HPDE6-E6E7 (cell line): ENCODE measurements around the gene MAST1.
"Not testable (repeated sequence)": the region's sequence is repeated elsewhere in the genome, so short reads cannot be mapped to it uniquely, and the experiment has no call there.

Source experiments
- DNase-seq: peaks from one replicate; pipeline ENCODE4 v3.0.0; 2011; ENCODE audit warnings: missing footprints; ENCODE audit errors: extremely low spot score

MAST1 gene

GRCh38 chr19:12838182-12838885 lies at the start of gene MAST1:
TSS of gene MAST1 (plus strand) at chr19:12838515. CDS start at chr19:12838573, 58 bp downstream.
- no peak for DNase-seq

- no peak for DNase-seq
Observed at GRCh38 chr19:12788682-12789097, 49.6 kb upstream of the MAST1 start.

DNA sequence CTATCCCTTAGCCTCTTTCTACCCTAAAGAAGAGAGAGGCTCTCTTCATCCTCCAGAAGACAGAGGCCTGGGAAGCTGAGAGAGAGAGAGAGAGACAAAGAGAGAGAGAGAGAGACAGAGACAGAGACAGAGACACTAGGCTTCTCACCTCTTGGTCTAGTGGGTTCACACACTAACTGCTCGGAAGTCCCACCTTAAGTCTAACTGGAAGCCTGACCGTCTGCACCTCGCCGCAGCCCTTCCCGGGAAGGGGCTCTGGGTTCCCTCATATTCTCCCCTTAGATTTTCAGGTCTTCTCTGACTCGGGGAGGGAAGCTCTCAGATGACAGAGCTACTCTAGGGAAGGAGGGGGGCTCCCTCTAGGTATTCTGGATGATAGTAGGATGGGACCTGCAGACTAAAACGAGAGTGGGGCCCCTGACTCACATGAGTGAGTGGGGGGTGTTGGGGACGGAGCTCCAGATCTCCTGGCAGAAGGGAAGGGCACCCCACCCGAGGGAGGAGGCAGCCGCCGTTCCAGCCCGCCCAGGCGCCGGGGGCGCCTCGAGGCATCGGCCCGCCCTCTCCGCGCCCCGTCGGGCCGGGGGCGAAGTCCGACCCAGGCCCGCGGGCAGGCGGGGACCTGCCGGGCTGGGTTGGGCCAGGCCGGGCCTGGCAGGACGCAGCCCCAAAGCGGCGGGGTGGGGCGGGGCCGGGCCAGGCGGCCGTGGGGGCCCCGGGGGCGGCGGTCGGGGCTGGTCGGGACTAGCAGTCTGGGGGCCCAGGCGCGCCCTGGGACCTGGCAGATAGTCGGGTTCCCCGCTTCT lies 49.0 kb upstream of the MAST1 start:
- DNase-seq: no peak

GRCh38 chr19:12789904-12790619 lies 48.3 kb upstream of the MAST1 start:
- no peak for DNase-seq

DNA sequence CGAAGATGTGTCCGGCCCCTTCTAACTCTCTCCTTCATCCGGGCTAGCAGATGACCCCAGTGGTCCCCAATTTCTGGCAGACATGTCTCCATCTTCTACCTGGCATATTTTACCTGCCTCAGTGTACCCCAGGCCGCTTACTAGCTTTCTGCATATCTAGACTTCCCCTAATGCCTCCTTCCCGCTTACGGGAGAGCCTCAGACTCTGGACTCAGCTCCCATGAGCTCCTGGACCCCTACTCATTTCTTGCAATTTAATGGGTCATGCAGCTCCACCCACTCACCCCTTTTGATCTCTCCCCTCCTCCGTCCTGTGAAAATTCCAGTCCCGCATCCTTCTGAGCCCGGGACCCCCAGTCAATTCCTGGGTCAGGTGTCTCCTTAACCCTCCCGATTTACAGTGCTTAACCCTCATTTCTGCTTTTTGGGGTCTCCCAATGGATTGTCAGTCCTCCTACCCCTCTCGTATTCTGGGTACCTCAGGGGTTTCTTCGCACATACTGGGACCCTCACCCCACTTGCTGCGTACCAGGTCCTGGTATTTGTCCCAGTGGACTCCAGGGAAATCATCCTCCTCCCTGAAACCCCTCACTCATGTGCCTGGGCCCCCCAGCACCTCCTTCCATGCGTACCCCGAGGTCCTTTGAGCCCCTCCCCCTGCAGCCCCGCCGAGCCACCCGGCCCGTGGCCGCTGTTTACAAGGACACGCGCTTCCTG lies 47.5 kb upstream of the MAST1 start:
- DNase-seq: no peak

DNA sequence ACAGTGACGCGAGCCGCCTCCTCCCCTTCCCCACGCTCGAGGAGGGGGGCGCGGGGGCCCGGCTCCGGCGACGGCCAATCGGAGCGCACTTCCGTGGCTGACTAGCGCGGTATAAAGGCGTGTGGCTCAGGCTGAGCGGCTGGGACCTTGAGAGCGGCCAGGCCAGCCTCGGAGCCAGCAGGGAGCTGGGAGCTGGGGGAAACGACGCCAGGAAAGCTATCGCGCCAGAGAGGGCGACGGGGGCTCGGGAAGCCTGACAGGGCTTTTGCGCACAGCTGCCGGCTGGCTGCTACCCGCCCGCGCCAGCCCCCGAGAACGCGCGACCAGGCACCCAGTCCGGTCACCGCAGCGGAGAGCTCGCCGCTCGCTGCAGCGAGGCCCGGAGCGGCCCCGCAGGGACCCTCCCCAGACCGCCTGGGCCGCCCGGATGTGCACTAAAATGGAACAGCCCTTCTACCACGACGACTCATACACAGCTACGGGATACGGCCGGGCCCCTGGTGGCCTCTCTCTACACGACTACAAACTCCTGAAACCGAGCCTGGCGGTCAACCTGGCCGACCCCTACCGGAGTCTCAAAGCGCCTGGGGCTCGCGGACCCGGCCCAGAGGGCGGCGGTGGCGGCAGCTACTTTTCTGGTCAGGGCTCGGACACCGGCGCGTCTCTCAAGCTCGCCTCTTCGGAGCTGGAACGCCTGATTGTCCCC lies 46.8 kb upstream of the MAST1 start, which contains the start of gene JUNB:
JUNB (plus strand) TSS at position 142 of the 706 bp plus-strand sequence; CDS start at position 428, 286 bp downstream.
- no peak for DNase-seq

- DNase-seq: no peak
Observed at GRCh38 chr19:12792051-12792852, 46.1 kb upstream of the MAST1 start.

DNA sequence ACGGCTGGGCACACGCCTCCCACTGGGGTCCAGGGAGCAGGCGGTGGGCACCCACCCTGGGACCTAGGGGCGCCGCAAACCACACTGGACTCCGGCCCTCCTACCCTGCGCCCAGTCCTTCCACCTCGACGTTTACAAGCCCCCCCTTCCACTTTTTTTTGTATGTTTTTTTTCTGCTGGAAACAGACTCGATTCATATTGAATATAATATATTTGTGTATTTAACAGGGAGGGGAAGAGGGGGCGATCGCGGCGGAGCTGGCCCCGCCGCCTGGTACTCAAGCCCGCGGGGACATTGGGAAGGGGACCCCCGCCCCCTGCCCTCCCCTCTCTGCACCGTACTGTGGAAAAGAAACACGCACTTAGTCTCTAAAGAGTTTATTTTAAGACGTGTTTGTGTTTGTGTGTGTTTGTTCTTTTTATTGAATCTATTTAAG lies 45.4 kb upstream of the MAST1 start:
- DNase-seq: no peak

DNA sequence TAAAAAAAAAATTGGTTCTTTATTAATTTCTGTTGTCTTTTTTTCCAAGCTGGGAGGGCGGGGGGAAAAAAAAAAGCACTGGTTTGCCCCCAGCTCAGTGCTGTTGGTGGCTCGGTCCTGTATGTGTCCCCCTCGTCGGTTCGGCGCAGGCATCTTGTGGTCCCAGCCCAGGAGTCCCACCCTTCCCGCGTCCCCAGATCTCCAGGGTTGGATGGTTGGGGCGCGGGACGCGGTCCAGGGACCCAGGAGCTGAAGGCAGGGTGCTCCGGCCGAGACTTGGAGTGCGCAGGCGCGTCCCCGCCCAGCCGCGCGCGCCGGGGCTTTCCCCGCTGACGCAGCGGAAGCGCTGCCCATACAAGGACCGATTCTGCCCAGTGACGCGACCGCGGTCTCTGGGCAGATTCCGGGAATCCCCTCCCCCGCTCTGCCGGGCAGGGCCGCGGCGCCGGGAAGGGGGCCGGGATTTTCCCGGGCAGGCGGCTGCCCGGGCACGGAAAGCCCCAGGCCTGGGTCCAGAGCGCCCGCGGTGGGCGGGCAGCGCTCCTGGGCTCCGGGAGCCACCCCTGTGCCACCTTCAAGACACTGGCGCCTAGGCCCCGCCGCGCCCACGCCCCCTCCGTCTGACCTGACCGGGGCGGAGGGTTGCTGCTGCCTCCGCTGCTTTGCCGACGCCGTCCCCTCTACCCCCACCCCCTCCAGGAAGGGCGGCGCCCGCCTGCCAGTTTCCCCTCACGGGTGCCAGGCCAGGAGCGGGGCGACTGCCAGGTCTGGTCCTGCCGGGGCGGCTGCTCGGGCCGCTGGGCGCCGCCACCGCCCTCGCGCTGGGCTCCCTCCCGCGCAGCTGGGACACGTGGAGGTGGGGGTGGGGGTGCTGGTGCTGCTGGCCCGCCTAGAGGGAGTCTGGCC lies 44.8 kb upstream of the MAST1 start:
- no peak for DNase-seq

GRCh38 chr19:12794196-12794941 lies 43.9 kb upstream of the MAST1 start:
- DNase-seq: no peak

DNA sequence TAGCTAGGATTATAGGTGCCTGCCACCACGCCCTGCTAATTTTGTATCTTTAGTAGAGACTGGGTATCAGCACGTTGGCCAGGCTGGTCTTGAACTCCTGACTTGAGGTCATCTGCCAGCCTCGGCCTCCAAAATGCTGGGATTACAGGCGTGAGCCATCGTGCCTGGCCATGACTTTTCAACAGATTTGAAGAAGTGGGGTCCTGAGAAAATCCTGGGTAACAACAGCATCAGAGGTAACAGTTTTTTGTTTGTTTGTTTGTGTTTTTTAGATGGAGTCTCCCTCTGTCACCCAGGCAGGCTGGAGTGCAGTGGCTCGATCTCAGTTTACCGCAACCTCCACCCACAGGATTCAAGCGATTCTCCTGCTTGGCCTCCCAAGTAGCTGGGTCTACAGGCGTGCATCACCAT lies 43.3 kb upstream of the MAST1 start:
- DNase-seq: no peak

GRCh38 chr19:12796146-12797071 lies 41.9 kb upstream of the MAST1 start:
- DNase-seq: no peak

GRCh38 chr19:12797141-12797587 lies 41.2 kb upstream of the MAST1 start:
- DNase-seq: no peak

DNA sequence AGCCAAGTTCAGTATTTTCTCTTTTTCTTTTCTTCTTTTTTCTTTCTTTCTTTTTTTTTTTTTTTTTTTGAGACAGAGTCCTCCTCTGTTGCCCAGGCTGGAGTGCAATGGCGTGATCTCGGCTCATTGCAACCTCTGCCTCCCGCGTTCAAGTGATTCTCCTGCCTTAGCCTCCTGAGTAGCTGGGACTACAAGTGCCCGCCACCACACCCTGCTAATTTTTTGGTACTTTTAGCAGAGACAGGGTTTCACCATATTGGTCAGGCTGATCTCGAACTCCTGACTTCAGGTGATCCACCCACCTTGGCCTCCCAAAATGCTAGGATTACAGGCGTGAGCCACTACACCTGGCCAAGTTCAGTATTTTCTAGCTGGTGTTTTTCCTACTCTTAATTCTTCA lies 40.7 kb upstream of the MAST1 start:
- DNase-seq: not testable (repeated sequence)

GRCh38 chr19:12799742-12800465 lies 38.4 kb upstream of the MAST1 start:
- no peak for DNase-seq

GRCh38 chr19:12800466-12800770 lies 37.9 kb upstream of the MAST1 start:
- no peak for DNase-seq
